ENCODE data around the gene ARL6IP1. TPM values are rescaled to one million over a fixed set of nuclear protein-coding genes. Genes with fewer than 3 reads are reported as not detected.

Gene ARL6IP1
- total and polyA plus RNA-seq, 2 of the 13 experiments (the other 11 are each of a cell fraction or from before 2014, with no cell fraction given), result 263 to 373 TPM

- TF ChIP-seq, protein P1, sequence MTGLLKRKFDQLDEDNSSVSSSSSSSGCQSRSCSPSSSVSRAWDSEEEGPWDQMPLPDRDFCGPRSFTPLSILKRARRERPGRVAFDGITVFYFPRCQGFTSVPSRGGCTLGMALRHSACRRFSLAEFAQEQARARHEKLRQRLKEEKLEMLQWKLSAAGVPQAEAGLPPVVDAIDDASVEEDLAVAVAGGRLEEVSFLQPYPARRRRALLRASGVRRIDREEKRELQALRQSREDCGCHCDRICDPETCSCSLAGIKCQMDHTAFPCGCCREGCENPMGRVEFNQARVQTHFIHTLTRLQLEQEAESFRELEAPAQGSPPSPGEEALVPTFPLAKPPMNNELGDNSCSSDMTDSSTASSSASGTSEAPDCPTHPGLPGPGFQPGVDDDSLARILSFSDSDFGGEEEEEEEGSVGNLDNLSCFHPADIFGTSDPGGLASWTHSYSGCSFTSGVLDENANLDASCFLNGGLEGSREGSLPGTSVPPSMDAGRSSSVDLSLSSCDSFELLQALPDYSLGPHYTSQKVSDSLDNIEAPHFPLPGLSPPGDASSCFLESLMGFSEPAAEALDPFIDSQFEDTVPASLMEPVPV (CRISPR knock-in tag; IDR thresholded peaks at IDR 0.05), result peak; percentile 99
- TF ChIP-seq YEATS4 (CRISPR knock-in tag; IDR thresholded peaks at IDR 0.05; ENCODE audit: borderline replicate concordance) (peak; percentile 98), PLRG1 (conservative IDR thresholded peaks at IDR 0.05) (no peak), HNRNPLL (IDR thresholded peaks at IDR 0.05; ENCODE audit: low read depth, low read length, poor library complexity, severe bottlenecking) (peak; percentile 88), KDM1A (CRISPR knock-in tag; IDR thresholded peaks at IDR 0.05) (peak; percentile 70; the same call in 1 of the 2 replicates), CCDC6 (CRISPR knock-in tag; IDR thresholded peaks at IDR 0.05) (peak; percentile 99), FUBP1 (CRISPR knock-in tag; IDR thresholded peaks at IDR 0.05; ENCODE audit: borderline replicate concordance) (peak; percentile 34; the same call in 1 of the 2 replicates), ZNF577 (CRISPR knock-in tag; IDR thresholded peaks at IDR 0.05; ENCODE audit: borderline replicate concordance, low read depth) (peak; percentile 96; the same call in 1 of the 2 replicates)
- TF ChIP-seq, protein P2, sequence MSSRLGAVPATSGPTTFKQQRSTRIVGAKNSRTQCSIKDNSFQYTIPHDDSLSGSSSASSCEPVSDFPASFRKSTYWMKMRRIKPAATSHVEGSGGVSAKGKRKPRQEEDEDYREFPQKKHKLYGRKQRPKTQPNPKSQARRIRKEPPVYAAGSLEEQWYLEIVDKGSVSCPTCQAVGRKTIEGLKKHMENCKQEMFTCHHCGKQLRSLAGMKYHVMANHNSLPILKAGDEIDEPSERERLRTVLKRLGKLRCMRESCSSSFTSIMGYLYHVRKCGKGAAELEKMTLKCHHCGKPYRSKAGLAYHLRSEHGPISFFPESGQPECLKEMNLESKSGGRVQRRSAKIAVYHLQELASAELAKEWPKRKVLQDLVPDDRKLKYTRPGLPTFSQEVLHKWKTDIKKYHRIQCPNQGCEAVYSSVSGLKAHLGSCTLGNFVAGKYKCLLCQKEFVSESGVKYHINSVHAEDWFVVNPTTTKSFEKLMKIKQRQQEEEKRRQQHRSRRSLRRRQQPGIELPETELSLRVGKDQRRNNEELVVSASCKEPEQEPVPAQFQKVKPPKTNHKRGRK (CRISPR knock-in tag; IDR thresholded peaks at IDR 0.05), result peak; percentile 96
- TF ChIP-seq, protein P3, sequence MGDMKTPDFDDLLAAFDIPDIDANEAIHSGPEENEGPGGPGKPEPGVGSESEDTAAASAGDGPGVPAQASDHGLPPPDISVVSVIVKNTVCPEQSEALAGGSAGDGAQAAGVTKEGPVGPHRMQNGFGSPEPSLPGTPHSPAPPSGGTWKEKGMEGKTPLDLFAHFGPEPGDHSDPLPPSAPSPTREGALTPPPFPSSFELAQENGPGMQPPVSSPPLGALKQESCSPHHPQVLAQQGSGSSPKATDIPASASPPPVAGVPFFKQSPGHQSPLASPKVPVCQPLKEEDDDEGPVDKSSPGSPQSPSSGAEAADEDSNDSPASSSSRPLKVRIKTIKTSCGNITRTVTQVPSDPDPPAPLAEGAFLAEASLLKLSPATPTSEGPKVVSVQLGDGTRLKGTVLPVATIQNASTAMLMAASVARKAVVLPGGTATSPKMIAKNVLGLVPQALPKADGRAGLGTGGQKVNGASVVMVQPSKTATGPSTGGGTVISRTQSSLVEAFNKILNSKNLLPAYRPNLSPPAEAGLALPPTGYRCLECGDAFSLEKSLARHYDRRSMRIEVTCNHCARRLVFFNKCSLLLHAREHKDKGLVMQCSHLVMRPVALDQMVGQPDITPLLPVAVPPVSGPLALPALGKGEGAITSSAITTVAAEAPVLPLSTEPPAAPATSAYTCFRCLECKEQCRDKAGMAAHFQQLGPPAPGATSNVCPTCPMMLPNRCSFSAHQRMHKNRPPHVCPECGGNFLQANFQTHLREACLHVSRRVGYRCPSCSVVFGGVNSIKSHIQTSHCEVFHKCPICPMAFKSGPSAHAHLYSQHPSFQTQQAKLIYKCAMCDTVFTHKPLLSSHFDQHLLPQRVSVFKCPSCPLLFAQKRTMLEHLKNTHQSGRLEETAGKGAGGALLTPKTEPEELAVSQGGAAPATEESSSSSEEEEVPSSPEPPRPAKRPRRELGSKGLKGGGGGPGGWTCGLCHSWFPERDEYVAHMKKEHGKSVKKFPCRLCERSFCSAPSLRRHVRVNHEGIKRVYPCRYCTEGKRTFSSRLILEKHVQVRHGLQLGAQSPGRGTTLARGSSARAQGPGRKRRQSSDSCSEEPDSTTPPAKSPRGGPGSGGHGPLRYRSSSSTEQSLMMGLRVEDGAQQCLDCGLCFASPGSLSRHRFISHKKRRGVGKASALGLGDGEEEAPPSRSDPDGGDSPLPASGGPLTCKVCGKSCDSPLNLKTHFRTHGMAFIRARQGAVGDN (CRISPR knock-in tag; IDR thresholded peaks at IDR 0.05), result peak; percentile 97
Measured at GRCh38 chr16:18801145-18801972, at the start of gene ARL6IP1 (continued).
